Measurements from ENCODE around the gene SF3B3. TPM values are rescaled to one million over a fixed set of nuclear protein-coding genes. Genes with fewer than 3 reads are reported as not detected.
"Not testable (repeated sequence)": the region's sequence is repeated elsewhere in the genome, so short reads cannot be mapped to it uniquely, and the experiment has no call there.

SF3B3 gene
- total RNA-seq, 5 donors from 2014 or later (not counting 1 experiment from before 2014, with no cell fraction given) = 202 to 291 (median 264) TPM

GRCh38 chr16:70589416-70589815 lies 65.8 kb downstream of the SF3B3 start:
- H3K9me3 Mint-ChIP-seq; H3K36me3 Mint-ChIP-seq; H3K27me3 Mint-ChIP-seq; H3K4me3 Mint-ChIP-seq; POLR2A ChIA-PET; DNase-seq; ATAC-seq (replicated peaks in 1 of 4); CTCF ChIA-PET; H3K4me1 Mint-ChIP-seq; H3K27ac Mint-ChIP-seq; H3K27ac ChIP-seq (ENCODE audit: low read length); H3K36me3 ChIP-seq (ENCODE audit: control insufficient read depth in 2 of 2, extremely low read depth in 1 of 2, insufficient read depth in 1 of 2, low read length in 1 of 2); H3K4me1 ChIP-seq (ENCODE audit: control insufficient read depth in 1 of 2, extremely low read depth in 1 of 2, insufficient read depth in 2 of 2, low read length in 2 of 2); H3K9me3 ChIP-seq; H3K4me3 ChIP-seq (ENCODE audit: control insufficient read depth in 1 of 2, extremely low read depth in 1 of 2, low read length in 1 of 2): not testable (repeated sequence)
- peaks cover 0 to 15% of the 10 kb centered on the region in 2 experiments for H3K27me3 ChIP-seq (replicated peaks in 1 of 2; ENCODE audit: control insufficient read depth in 2 of 2, extremely low read depth in 1 of 2, insufficient read depth in 2 of 2, low read length in 1 of 2)
- WGBS (ENCODE audit: insufficient coverage) = no CpG with 5 or more reads among the region's 3 CpGs

DNA sequence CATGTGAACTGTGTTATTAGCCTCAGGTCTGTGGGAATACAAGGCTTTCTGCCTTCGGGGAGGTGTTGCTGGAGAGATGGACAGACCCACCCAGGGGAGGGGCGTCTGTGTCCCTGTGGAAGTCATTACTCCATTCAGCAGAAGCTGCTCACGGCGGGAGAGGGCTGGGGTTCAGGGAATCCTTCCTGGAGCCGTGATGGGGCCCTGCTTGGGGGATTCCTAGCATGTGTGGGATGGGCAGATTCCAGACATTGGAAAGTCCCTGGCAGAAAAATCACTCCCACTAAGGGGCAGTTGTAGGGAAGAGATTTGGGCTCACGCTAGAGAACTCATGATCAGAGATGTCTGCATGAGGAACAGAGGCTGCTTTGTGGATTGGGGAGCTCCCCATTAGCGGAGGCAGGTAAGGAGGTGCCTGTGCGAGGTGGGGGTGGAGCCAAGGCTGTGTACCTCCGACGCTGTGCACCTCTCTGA lies 66.4 kb downstream of the SF3B3 start:
- Mint-ChIP-seq H3K9me3 (no peaks in the 10 kb centered on the region), H3K27ac (no peak overlapping the region), H3K4me3 (no peak overlapping the region), H3K27me3 (peaks cover 0 to 4% of the 10 kb centered on the region in 2 donors), H3K4me1 (no peaks in the 10 kb centered on the region), H3K36me3 (no peaks in the 10 kb centered on the region)
- H3K36me3 ChIP-seq (ENCODE audit: control insufficient read depth in 2 of 2, extremely low read depth in 1 of 2, insufficient read depth in 1 of 2, low read length in 1 of 2) = no peaks in the 10 kb centered on the region
- WGBS (ENCODE audit: insufficient coverage) = 83% methylated on average over 4 of the region's 10 CpGs
- H3K27me3 ChIP-seq (replicated peaks in 1 of 2; ENCODE audit: control insufficient read depth in 2 of 2, extremely low read depth in 1 of 2, insufficient read depth in 2 of 2, low read length in 1 of 2) = peaks cover 0 to 15% of the 10 kb centered on the region in 2 experiments
- ChIA-PET CTCF (no interaction called here), POLR2A (no interaction called here)
- H3K27ac ChIP-seq (ENCODE audit: low read length) = no peak overlapping the region
- H3K4me3 ChIP-seq (ENCODE audit: control insufficient read depth in 1 of 2, extremely low read depth in 1 of 2, low read length in 1 of 2) = no peak overlapping the region
- no peaks in the 10 kb centered on the region for H3K4me1 ChIP-seq (ENCODE audit: control insufficient read depth in 1 of 2, extremely low read depth in 1 of 2, insufficient read depth in 2 of 2, low read length in 2 of 2)
- H3K9me3 ChIP-seq = no peaks in the 10 kb centered on the region
- ATAC-seq (replicated peaks in 1 of 4) = no peak
- DNase-seq = no peak

DNA sequence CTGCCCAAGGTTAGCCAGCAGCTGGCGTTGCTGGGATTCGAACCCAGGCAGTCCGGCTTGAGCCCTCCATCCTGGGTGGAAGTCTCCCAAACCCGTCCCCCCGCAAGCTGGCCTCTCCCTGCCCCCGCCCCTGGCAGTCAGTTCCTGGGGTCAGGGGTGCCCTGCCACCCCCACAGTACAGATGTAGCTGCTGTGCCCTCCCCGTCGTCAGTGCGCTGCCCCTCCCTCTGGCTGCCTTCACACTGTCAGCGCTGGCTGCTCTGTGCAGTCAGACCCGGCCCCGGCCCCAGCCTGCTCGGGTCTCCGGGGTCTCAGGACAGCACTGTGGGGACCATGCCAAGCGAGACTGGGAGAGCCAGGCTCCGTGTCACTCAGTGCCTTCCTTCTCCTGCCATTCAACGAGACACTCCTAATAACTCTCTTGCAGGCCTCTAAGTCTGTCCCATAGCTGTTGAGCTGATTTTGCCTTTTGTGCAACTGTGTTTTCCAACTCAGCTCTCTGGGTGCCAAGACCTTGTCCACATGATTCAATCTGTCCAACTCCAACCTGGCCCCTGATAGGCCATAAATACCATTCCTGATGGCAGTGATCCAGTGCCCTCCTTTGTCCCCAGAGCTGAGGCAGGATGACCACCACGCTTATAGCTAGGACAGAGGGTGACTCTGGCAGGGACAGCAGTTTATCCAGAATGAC lies 67.3 kb downstream of the SF3B3 start:
- no peak overlapping the region for H3K27ac Mint-ChIP-seq
- ATAC-seq (replicated peaks in 1 of 4) = no peak
- no peaks in the 10 kb centered on the region for H3K36me3 ChIP-seq (ENCODE audit: control insufficient read depth in 2 of 2, extremely low read depth in 1 of 2, insufficient read depth in 1 of 2, low read length in 1 of 2)

DNA sequence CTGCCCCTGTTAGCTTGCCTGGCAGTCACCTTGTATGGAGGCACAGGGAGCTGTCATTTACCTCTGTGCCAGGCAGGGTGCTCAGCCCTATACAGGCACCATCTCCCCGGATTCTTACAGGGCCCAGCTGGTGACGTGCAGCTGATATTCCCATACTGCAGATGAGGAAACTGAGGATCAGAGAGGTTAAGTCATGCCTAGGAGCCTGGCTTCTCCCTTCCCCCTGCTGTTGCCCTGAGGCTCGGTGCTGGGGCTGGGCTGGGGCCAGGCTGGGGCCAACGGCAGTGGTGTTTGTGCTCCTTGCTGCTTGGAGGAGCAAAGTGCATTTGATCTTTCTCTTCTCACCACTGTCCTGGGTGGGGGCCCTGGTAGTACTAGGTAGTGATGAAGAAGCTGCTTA lies 68.0 kb downstream of the SF3B3 start:
- Histone ChIP-seq H3K4me1 (ENCODE audit: control insufficient read depth in 1 of 2, extremely low read depth in 1 of 2, insufficient read depth in 2 of 2, low read length in 2 of 2) (no peaks in the 10 kb centered on the region), H3K27me3 (replicated peaks in 1 of 2; ENCODE audit: control insufficient read depth in 2 of 2, extremely low read depth in 1 of 2, insufficient read depth in 2 of 2, low read length in 1 of 2) (peaks cover 0 to 19% of the 10 kb centered on the region in 2 experiments), H3K4me3 (ENCODE audit: control insufficient read depth in 1 of 2, extremely low read depth in 1 of 2, low read length in 1 of 2) (no peak overlapping the region), H3K27ac (ENCODE audit: low read length) (no peak overlapping the region), H3K9me3 (no peaks in the 10 kb centered on the region), H3K36me3 (ENCODE audit: control insufficient read depth in 2 of 2, extremely low read depth in 1 of 2, insufficient read depth in 1 of 2, low read length in 1 of 2) (no peaks in the 10 kb centered on the region)
- DNase-seq = no peak
- ChIA-PET POLR2A (no interaction called here), CTCF (interaction anchor here (0.5 to 0.6 kb wide), 2 partner anchors 61 to 427 kb away, joined by 4 to 7 read pairs; no protein-coding TSS in a partner anchor)
- Mint-ChIP-seq H3K4me3 (no peak overlapping the region), H3K36me3 (no peaks in the 10 kb centered on the region), H3K4me1 (no peaks in the 10 kb centered on the region), H3K9me3 (no peaks in the 10 kb centered on the region), H3K27ac (no peak overlapping the region), H3K27me3 (peaks cover 0 to 4% of the 10 kb centered on the region in 2 donors)
- 85% methylated on average over 2 of the region's 4 CpGs for WGBS (ENCODE audit: insufficient coverage)
- ATAC-seq (replicated peaks in 1 of 4) = no peak

More for the DNA sequence above, 67.3 kb downstream of the SF3B3 start:
- DNase-seq = no peak
- H3K27me3 ChIP-seq (replicated peaks in 1 of 2; ENCODE audit: control insufficient read depth in 2 of 2, extremely low read depth in 1 of 2, insufficient read depth in 2 of 2, low read length in 1 of 2) = peaks cover 0 to 15% of the 10 kb centered on the region in 2 experiments
- H3K27ac ChIP-seq (ENCODE audit: low read length) = no peak overlapping the region
- H3K4me1 ChIP-seq (ENCODE audit: control insufficient read depth in 1 of 2, extremely low read depth in 1 of 2, insufficient read depth in 2 of 2, low read length in 2 of 2) = no peaks in the 10 kb centered on the region
- ChIA-PET CTCF (interaction anchor here in 1 of 2 donors (0.6 kb wide), 1 partner anchor 442 kb away, joined by 3 read pairs; no protein-coding TSS in a partner anchor), POLR2A (no interaction called here)
- Mint-ChIP-seq H3K4me1 (no peaks in the 10 kb centered on the region), H3K4me3 (no peak overlapping the region), H3K36me3 (no peaks in the 10 kb centered on the region), H3K27me3 (peaks cover 0 to 4% of the 10 kb centered on the region in 2 donors), H3K9me3 (no peaks in the 10 kb centered on the region)
- no peak overlapping the region for H3K4me3 ChIP-seq (ENCODE audit: control insufficient read depth in 1 of 2, extremely low read depth in 1 of 2, low read length in 1 of 2)
- 81% methylated on average over 17 of the region's 18 CpGs for WGBS (ENCODE audit: insufficient coverage)
- no peaks in the 10 kb centered on the region for H3K9me3 ChIP-seq

- peaks cover 0 to 18% of the 10 kb centered on the region in 2 experiments for H3K27me3 ChIP-seq (replicated peaks in 1 of 2; ENCODE audit: control insufficient read depth in 2 of 2, extremely low read depth in 1 of 2, insufficient read depth in 2 of 2, low read length in 1 of 2)
- Mint-ChIP-seq H3K9me3 (no peaks in the 10 kb centered on the region), H3K4me1 (no peaks in the 10 kb centered on the region), H3K27ac (no peak overlapping the region), H3K27me3 (peaks cover 0 to 4% of the 10 kb centered on the region in 2 donors), H3K4me3 (no peak overlapping the region), H3K36me3 (no peaks in the 10 kb centered on the region)
- DNase-seq = no peak
- no CpG with 5 or more reads among the region's 5 CpGs for WGBS (ENCODE audit: insufficient coverage)
- CTCF ChIA-PET = interaction anchor here (0.5 to 0.6 kb wide), 2 partner anchors 61 to 427 kb away, joined by 4 to 7 read pairs; no protein-coding TSS in a partner anchor
- H3K4me3 ChIP-seq (ENCODE audit: control insufficient read depth in 1 of 2, extremely low read depth in 1 of 2, low read length in 1 of 2) = no peak overlapping the region
- ATAC-seq (replicated peaks in 1 of 4) = no peak
- POLR2A ChIA-PET = no interaction called here
- no peaks in the 10 kb centered on the region for H3K4me1 ChIP-seq (ENCODE audit: control insufficient read depth in 1 of 2, extremely low read depth in 1 of 2, insufficient read depth in 2 of 2, low read length in 2 of 2)
- H3K9me3 ChIP-seq = no peaks in the 10 kb centered on the region
- H3K36me3 ChIP-seq (ENCODE audit: control insufficient read depth in 2 of 2, extremely low read depth in 1 of 2, insufficient read depth in 1 of 2, low read length in 1 of 2) = no peaks in the 10 kb centered on the region
- H3K27ac ChIP-seq (ENCODE audit: low read length) = no peak overlapping the region
Measured at GRCh38 chr16:70592106-70592571, 68.5 kb downstream of the SF3B3 start.

- no peaks in the 10 kb centered on the region for H3K9me3 Mint-ChIP-seq
- no peak for ATAC-seq (replicated peaks in 1 of 4)
- no peaks in the 10 kb centered on the region for H3K36me3 ChIP-seq (ENCODE audit: control insufficient read depth in 2 of 2, extremely low read depth in 1 of 2, insufficient read depth in 1 of 2, low read length in 1 of 2)
- H3K36me3 Mint-ChIP-seq = no peaks in the 10 kb centered on the region
- no CpG with 5 or more reads among the region's 1 CpG for WGBS (ENCODE audit: insufficient coverage)
- DNase-seq = no peak
- H3K27me3 Mint-ChIP-seq = peaks cover 0 to 4% of the 10 kb centered on the region in 2 donors
- ChIA-PET CTCF (no interaction called here), POLR2A (no interaction called here)
- no peaks in the 10 kb centered on the region for H3K9me3 ChIP-seq
- no peak overlapping the region for H3K27ac ChIP-seq (ENCODE audit: low read length)
- no peaks in the 10 kb centered on the region for H3K4me1 ChIP-seq (ENCODE audit: control insufficient read depth in 1 of 2, extremely low read depth in 1 of 2, insufficient read depth in 2 of 2, low read length in 2 of 2)
- H3K4me1 Mint-ChIP-seq = no peaks in the 10 kb centered on the region
- no peak overlapping the region for H3K4me3 Mint-ChIP-seq
- no peak overlapping the region for H3K27ac Mint-ChIP-seq
- H3K27me3 ChIP-seq (replicated peaks in 1 of 2; ENCODE audit: control insufficient read depth in 2 of 2, extremely low read depth in 1 of 2, insufficient read depth in 2 of 2, low read length in 1 of 2) = peaks cover 0 to 14% of the 10 kb centered on the region in 2 experiments
- H3K4me3 ChIP-seq (ENCODE audit: control insufficient read depth in 1 of 2, extremely low read depth in 1 of 2, low read length in 1 of 2) = no peak overlapping the region
Measured at GRCh38 chr16:70593544-70593943, 69.9 kb downstream of the SF3B3 start.

Data from T-cell (primary cell).